Measurements from ENCODE around the gene PARD3B. TPM values are rescaled to one million over a fixed set of nuclear protein-coding genes. Genes with fewer than 3 reads are reported as not detected.

PARD3B gene
- total RNA-seq, 1 experiment from 2014 or later = 3.6 TPM

DNA sequence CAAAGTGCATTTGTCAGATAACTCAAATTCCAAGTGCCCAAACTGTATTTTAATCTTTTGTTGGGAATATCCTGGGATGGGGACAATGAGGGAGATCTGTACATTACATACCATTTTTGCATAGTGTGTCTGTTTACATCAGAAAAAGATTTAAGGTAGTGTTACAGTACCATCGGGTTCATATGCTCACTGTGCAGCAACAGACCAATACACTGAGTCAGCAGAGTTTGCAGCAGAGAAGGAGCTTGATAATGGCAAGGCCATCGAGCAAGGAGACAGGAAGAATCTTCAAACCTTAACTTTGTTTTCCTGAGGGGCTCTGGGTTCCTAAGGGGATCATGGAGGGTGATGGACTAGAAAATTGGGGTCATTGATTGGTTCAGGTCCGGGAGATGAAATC lies 399.7 kb downstream of the PARD3B start:
- Histone ChIP-seq H3K9me3 (ENCODE audit: control insufficient read depth, insufficient read depth, low read depth, low read length) (peaks cover 8% of the 10 kb centered on the region; the same call in 1 of the 2 replicates), H3K36me3 (ENCODE audit: control insufficient read depth, insufficient read depth, low read length) (no peaks in the 10 kb centered on the region), H3K4me3 (ENCODE audit: low read depth in 2 of 2, low read length in 2 of 2) (no peak overlapping the region), H3K27ac (ENCODE audit: low read length) (no peak overlapping the region; the same call in 1 of the 2 replicates), H3K27me3 (ENCODE audit: control insufficient read depth, insufficient read depth, low read length) (no peaks in the 10 kb centered on the region), H3K4me1 (ENCODE audit: control insufficient read depth, insufficient read depth, low read length) (no peaks in the 10 kb centered on the region)
- TF ChIP-seq TCF7L2 (IDR thresholded peaks at IDR 0.05; ENCODE audit: low read depth, low read length) (no peak), SIN3A (IDR thresholded peaks at IDR 0.05; ENCODE audit: borderline replicate concordance, insufficient read depth, low read depth, low read length) (no peak), POLR2AphosphoS5 (IDR thresholded peaks at IDR 0.05; ENCODE audit: low read depth, low read length) (no peak), REST (IDR thresholded peaks at IDR 0.05; ENCODE audit: insufficient read depth in 1 of 2, low read depth in 2 of 2, low read length in 1 of 2) (no peak)
- TF ChIP-seq, protein P1, sequence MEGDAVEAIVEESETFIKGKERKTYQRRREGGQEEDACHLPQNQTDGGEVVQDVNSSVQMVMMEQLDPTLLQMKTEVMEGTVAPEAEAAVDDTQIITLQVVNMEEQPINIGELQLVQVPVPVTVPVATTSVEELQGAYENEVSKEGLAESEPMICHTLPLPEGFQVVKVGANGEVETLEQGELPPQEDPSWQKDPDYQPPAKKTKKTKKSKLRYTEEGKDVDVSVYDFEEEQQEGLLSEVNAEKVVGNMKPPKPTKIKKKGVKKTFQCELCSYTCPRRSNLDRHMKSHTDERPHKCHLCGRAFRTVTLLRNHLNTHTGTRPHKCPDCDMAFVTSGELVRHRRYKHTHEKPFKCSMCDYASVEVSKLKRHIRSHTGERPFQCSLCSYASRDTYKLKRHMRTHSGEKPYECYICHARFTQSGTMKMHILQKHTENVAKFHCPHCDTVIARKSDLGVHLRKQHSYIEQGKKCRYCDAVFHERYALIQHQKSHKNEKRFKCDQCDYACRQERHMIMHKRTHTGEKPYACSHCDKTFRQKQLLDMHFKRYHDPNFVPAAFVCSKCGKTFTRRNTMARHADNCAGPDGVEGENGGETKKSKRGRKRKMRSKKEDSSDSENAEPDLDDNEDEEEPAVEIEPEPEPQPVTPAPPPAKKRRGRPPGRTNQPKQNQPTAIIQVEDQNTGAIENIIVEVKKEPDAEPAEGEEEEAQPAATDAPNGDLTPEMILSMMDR (IDR thresholded peaks at IDR 0.05) = no peak
- DNase-seq (ENCODE audit: low read depth, low spot score) = no peak
- CTCF ChIA-PET = no interaction called here
- in situ Hi-C loops (cut with HindIII; ENCODE audit: low pct_unique_long_range_greater_than_20kb, low sequenced_read_pairs) = no loop called here
- intact Hi-C loops (cut with micrococcal nuclease; ENCODE audit: unreplicated experiment) = no loop called here
- ATAC-seq = no peak
- POLR2A ChIA-PET = no interaction called here
- BruUV-seq (replicated peaks) = no TSS peak

DNA sequence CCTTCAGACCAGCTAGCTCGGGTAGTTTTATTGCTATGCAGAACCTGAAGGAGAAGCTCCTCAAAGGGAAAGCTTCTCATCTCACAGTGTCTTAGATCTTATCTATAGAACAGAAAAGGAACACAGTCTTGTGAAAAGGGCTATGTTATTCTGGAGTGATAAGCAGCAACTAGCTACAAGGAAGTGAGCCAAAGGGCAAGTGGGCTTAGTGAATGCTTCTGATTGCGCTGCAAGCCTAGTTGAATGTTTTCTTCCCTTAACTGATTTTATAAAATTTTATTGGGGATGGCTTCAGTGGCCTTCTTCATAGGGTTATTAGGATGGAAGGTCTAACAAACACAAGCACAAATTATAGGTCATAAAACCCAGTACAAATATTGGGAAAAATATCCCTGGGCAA lies 400.1 kb downstream of the PARD3B start:
- no TSS peak for BruUV-seq (replicated peaks)
- H3K27ac ChIP-seq (ENCODE audit: low read length) = no peak overlapping the region; the same call in 1 of the 2 replicates
- intact Hi-C loops (cut with micrococcal nuclease; ENCODE audit: unreplicated experiment) = no loop called here
- no peaks in the 10 kb centered on the region for H3K36me3 ChIP-seq (ENCODE audit: control insufficient read depth, insufficient read depth, low read length)
- ATAC-seq = no peak; the same call in 1 of the 2 replicates
- TF ChIP-seq REST (IDR thresholded peaks at IDR 0.05; ENCODE audit: insufficient read depth in 1 of 2, low read depth in 2 of 2, low read length in 1 of 2) = no peak
- TF ChIP-seq SIN3A (IDR thresholded peaks at IDR 0.05; ENCODE audit: borderline replicate concordance, insufficient read depth, low read depth, low read length) = no peak
- TF ChIP-seq, protein P1 (IDR thresholded peaks at IDR 0.05) = no peak
- peak; percentile 72; the same call in 1 of the 2 replicates for TF ChIP-seq TCF7L2 (IDR thresholded peaks at IDR 0.05; ENCODE audit: low read depth, low read length)
- no peak for TF ChIP-seq POLR2AphosphoS5 (IDR thresholded peaks at IDR 0.05; ENCODE audit: low read depth, low read length)
- no peak overlapping the region for H3K4me3 ChIP-seq (ENCODE audit: low read depth in 2 of 2, low read length in 2 of 2)
- CTCF ChIA-PET = no interaction called here
- H3K9me3 ChIP-seq (ENCODE audit: control insufficient read depth, insufficient read depth, low read depth, low read length) = peaks cover 8% of the 10 kb centered on the region; the same call in 1 of the 2 replicates
- no peak for DNase-seq (ENCODE audit: low read depth, low spot score)
- in situ Hi-C loops (cut with HindIII; ENCODE audit: low pct_unique_long_range_greater_than_20kb, low sequenced_read_pairs) = no loop called here
- no peaks in the 10 kb centered on the region for H3K4me1 ChIP-seq (ENCODE audit: control insufficient read depth, insufficient read depth, low read length)
- POLR2A ChIA-PET = no interaction called here
- H3K27me3 ChIP-seq (ENCODE audit: control insufficient read depth, insufficient read depth, low read length) = no peaks in the 10 kb centered on the region

Measured in Panc1 (cell line).